Colonic mucosa (tissue), 4 donors: Measurements from ENCODE around the gene CCNC. TPM values are rescaled to one million over a fixed set of nuclear protein-coding genes. Genes with fewer than 3 reads are reported as not detected.

Experiments used
- DNase-seq: peaks from one replicate; pipeline ENCODE4 v3.0.0-alpha.2; 2020
- H3K27ac ChIP-seq: fragments of 200-600 bp; one replicate; pipeline ENCODE4 v1.8.0; 2021
- H3K27me3 ChIP-seq: fragments of 200-600 bp; one replicate; pipeline ENCODE4 v1.8.0; 2021
- H3K36me3 ChIP-seq: fragments of 200-600 bp; one replicate; pipeline ENCODE4 v1.8.0; 2021
- H3K4me1 ChIP-seq: fragments of 200-600 bp; one replicate; pipeline ENCODE4 v1.8.0; 2021; ENCODE audit warnings: mild to moderate bottlenecking
- H3K4me3 ChIP-seq: fragments of 200-600 bp; one replicate; pipeline ENCODE4 v1.8.0; 2021
- H3K9ac ChIP-seq, 2 donors: one replicate each; pipeline ENCODE4 v1.7.0; 2013; ENCODE audit warnings: control low read depth in 2 of 2, low read depth in 2 of 2, low read length in 2 of 2
- H3K9me3 ChIP-seq: fragments of 200-600 bp; one replicate; pipeline ENCODE4 v1.8.0; 2021
- CTCF ChIP-seq: fragments of 200-600 bp; IDR thresholded peaks from one replicate; pipeline ENCODE4 v1.8.0; 2022; ENCODE audit warnings: antibody characterized with exemption, mild to moderate bottlenecking
- intact Hi-C: fragments of 100-400 bp; cut with DNase I; formaldehyde crosslinking; loops from one replicate; pipeline ENCODE4 v1.14.1; 2022
- total RNA-seq, 2 donors: library from RNA; stranded (reverse); fragmentation: NEBNext Ultra II Directional in 1 of 2; extraction: Animal tissue kit (Norgen Biotek cat#: 25700) in 1 of 2; gene quantifications; one replicate each; pipeline ENCODE4 v1.2.1, GENCODE V29; 2021
- donor health status: healthy.
- donor health status: DM: no; HTN: no; CAD: no.
- donor health status: DM: no; HTN: no; CAD: no.

The CCNC gene
- total RNA-seq, 2 donors from 2014 or later, result 41.1 to 50.7 TPM

- Histone ChIP-seq H3K27ac (no peak overlapping the region), H3K9me3 (no peaks in the 10 kb centered on the region), H3K36me3 (no peaks in the 10 kb centered on the region), H3K27me3 (no peaks in the 10 kb centered on the region), H3K9ac (no peak overlapping the region), H3K4me3 (no peak overlapping the region), H3K4me1 (no peaks in the 10 kb centered on the region)
- intact Hi-C loops, result no loop called here
- no peak for DNase-seq
- no peak for TF ChIP-seq CTCF
Measured at GRCh38 chr6:99547526-99547925, 20.9 kb downstream of the CCNC start.

GRCh38 chr6:99545442-99545841 lies 23.0 kb downstream of the CCNC start:
- no peak for TF ChIP-seq CTCF
- Histone ChIP-seq H3K4me1 (no peaks in the 10 kb centered on the region), H3K9ac (no peak overlapping the region), H3K9me3 (no peaks in the 10 kb centered on the region), H3K27me3 (no peaks in the 10 kb centered on the region), H3K27ac (no peak overlapping the region), H3K36me3 (no peaks in the 10 kb centered on the region), H3K4me3 (no peak overlapping the region)
- intact Hi-C loops, result no loop called here
- DNase-seq, result no peak

- intact Hi-C loops, result no loop called here
- DNase-seq, result no peak
- H3K4me3 ChIP-seq, result no peak overlapping the region
- H3K27ac ChIP-seq, result no peak overlapping the region
- no peaks in the 10 kb centered on the region for H3K4me1 ChIP-seq
- H3K9me3 ChIP-seq, result no peaks in the 10 kb centered on the region
- no peak overlapping the region for H3K9ac ChIP-seq
- H3K36me3 ChIP-seq, result no peaks in the 10 kb centered on the region
- TF ChIP-seq CTCF, result no peak
- no peaks in the 10 kb centered on the region for H3K27me3 ChIP-seq
Measured at GRCh38 chr6:99543968-99544367, 24.5 kb downstream of the CCNC start.

GRCh38 chr6:99530627-99531026 lies 37.8 kb downstream of the CCNC start:
- no peak overlapping the region for H3K9ac ChIP-seq
- H3K4me3 ChIP-seq, result no peak overlapping the region
- H3K27me3 ChIP-seq, result no peaks in the 10 kb centered on the region
- H3K27ac ChIP-seq, result no peak overlapping the region
- no peaks in the 10 kb centered on the region for H3K9me3 ChIP-seq
- H3K4me1 ChIP-seq, result no peaks in the 10 kb centered on the region
- peaks cover 4% of the 10 kb centered on the region for H3K36me3 ChIP-seq
- TF ChIP-seq CTCF, result no peak
- intact Hi-C loops, result no loop called here
- no peak for DNase-seq

GRCh38 chr6:99522531-99522930 lies 45.9 kb downstream of the CCNC start:
- DNase-seq, result no peak
- no peak for TF ChIP-seq CTCF
- Histone ChIP-seq H3K4me1 (no peaks in the 10 kb centered on the region), H3K9ac (no peak overlapping the region), H3K36me3 (no peaks in the 10 kb centered on the region), H3K9me3 (no peaks in the 10 kb centered on the region), H3K4me3 (no peak overlapping the region), H3K27me3 (no peaks in the 10 kb centered on the region), H3K27ac (no peak overlapping the region)
- intact Hi-C loops, result loop anchor here (5.0 kb wide), 1 partner anchor 50 kb away; no protein-coding TSS in a partner anchor
